Mesenchymal stem cell (in vitro differentiated cells and primary cell): ENCODE data around the gene TRIM6. TPM values are rescaled to one million over a fixed set of nuclear protein-coding genes. Genes with fewer than 3 reads are reported as not detected.

Experiments used
- DNase-seq: peaks from one replicate; pipeline ENCODE4 v3.0.0-alpha.2; 2013
- H2AFZ ChIP-seq: one replicate; pipeline ENCODE4 v1.6.1; 2013; ENCODE audit warnings: low read depth, mild to moderate bottlenecking, control low read depth, inconsistent platforms, low read length, moderate library complexity
- H2AK5ac ChIP-seq: 2 replicates; pipeline ENCODE4 v1.6.1; 2013; ENCODE audit warnings: low read length, moderate library complexity, mild to moderate bottlenecking, inconsistent platforms; ENCODE audit not compliant: severe bottlenecking
- H2BK120ac ChIP-seq: one replicate; pipeline ENCODE4 v1.6.1; 2013; ENCODE audit warnings: low read depth, mild to moderate bottlenecking, inconsistent platforms, low read length, moderate library complexity
- H2BK12ac ChIP-seq, 2 experiments: one replicate each; pipeline ENCODE4 v1.6.1; 2013; ENCODE audit warnings: inconsistent platforms in 2 of 2, low read length in 2 of 2, mild to moderate bottlenecking in 2 of 2, moderate library complexity in 2 of 2, control low read depth in 1 of 2
- H2BK15ac ChIP-seq: one replicate; pipeline ENCODE4 v1.6.1; 2013; ENCODE audit warnings: mild to moderate bottlenecking, low read depth, inconsistent platforms; ENCODE audit not compliant: poor library complexity, severe bottlenecking
- H2BK5ac ChIP-seq: 2 replicates; pipeline ENCODE4 v1.6.1; 2013; ENCODE audit warnings: low read depth, mild to moderate bottlenecking, low read length, control low read depth, inconsistent platforms; ENCODE audit not compliant: poor library complexity, severe bottlenecking
- H3K14ac ChIP-seq, 2 experiments: one replicate each; pipeline ENCODE4 v1.6.1; 2013; ENCODE audit warnings: inconsistent platforms in 2 of 2, low read length in 2 of 2, control low read depth in 1 of 2, mild to moderate bottlenecking in 1 of 2, moderate library complexity in 1 of 2
- H3K18ac ChIP-seq, 2 experiments: one replicate each; pipeline ENCODE4 v1.6.1; 2013; ENCODE audit warnings: inconsistent platforms in 2 of 2, low read length in 2 of 2, control low read depth in 1 of 2, low read depth in 1 of 2, mild to moderate bottlenecking in 1 of 2
- H3K23ac ChIP-seq, 2 experiments: one replicate each; pipeline ENCODE4 v1.6.1; 2013; ENCODE audit warnings: inconsistent platforms in 2 of 2, low read length in 2 of 2, mild to moderate bottlenecking in 2 of 2, moderate library complexity in 2 of 2, control low read depth in 1 of 2
- H3K27ac ChIP-seq: 2 replicates; pipeline ENCODE4 v1.5.1; 2013; ENCODE audit warnings: mild to moderate bottlenecking, moderate library complexity, low read length, control low read depth, inconsistent platforms; ENCODE audit not compliant: poor library complexity, severe bottlenecking
- H3K27me3 ChIP-seq, 2 experiments: 2 replicates each; pipeline versions ENCODE4 v1.6.1 to v1.7.0; 2013; ENCODE audit warnings: low read length in 2 of 2, mild to moderate bottlenecking in 2 of 2, moderate library complexity in 2 of 2, control low read depth in 1 of 2, inconsistent platforms in 1 of 2; ENCODE audit not compliant: control insufficient read depth in 1 of 2, insufficient read depth in 1 of 2
- H3K36me3 ChIP-seq, 2 experiments: 2 replicates each; pipeline versions ENCODE4 v1.6.1 to v1.7.0; 2013; ENCODE audit warnings: low read length in 2 of 2, control low read depth in 1 of 2, inconsistent platforms in 1 of 2, low read depth in 1 of 2, mild to moderate bottlenecking in 1 of 2; ENCODE audit not compliant: insufficient read depth in 2 of 2, control insufficient read depth in 1 of 2
- H3K4ac ChIP-seq, 2 experiments: one replicate each; pipeline ENCODE4 v1.6.1; 2013; ENCODE audit warnings: inconsistent platforms in 2 of 2, low read length in 2 of 2, mild to moderate bottlenecking in 2 of 2, moderate library complexity in 2 of 2, control low read depth in 1 of 2, low read depth in 1 of 2
- H3K4me1 ChIP-seq: 2 replicates; pipeline ENCODE4 v1.6.1; 2013; ENCODE audit warnings: low read depth, low read length, control low read depth; ENCODE audit not compliant: control insufficient read depth, insufficient read depth
- H3K4me2 ChIP-seq: 2 replicates; pipeline ENCODE4 v1.6.1; 2013; ENCODE audit warnings: low read length, mild to moderate bottlenecking, inconsistent platforms; ENCODE audit not compliant: poor library complexity, severe bottlenecking
- H3K4me3 ChIP-seq, 2 experiments: 2 replicates each; pipeline versions ENCODE4 v1.5.1 to v1.7.0; 2013; ENCODE audit warnings: low read length in 2 of 2, mild to moderate bottlenecking in 2 of 2, control low read depth in 1 of 2, low read depth in 1 of 2; ENCODE audit not compliant: insufficient read depth in 1 of 2
- H3K79me1 ChIP-seq: replicated peaks from 2 replicates; pipeline ENCODE4 v1.6.1; 2013; ENCODE audit warnings: mild to moderate bottlenecking, control low read depth, low read length, inconsistent platforms; ENCODE audit not compliant: poor library complexity, severe bottlenecking
- H3K9ac ChIP-seq: 2 replicates; pipeline ENCODE4 v1.7.0; 2013; ENCODE audit warnings: mild to moderate bottlenecking, low read length, moderate library complexity
- H3K9me3 ChIP-seq: 2 replicates; pipeline ENCODE4 v1.7.0; 2013; ENCODE audit warnings: mild to moderate bottlenecking, low read length; ENCODE audit not compliant: control insufficient read depth
- H4K8ac ChIP-seq: one replicate; pipeline ENCODE4 v1.6.1; 2013; ENCODE audit warnings: inconsistent platforms, mild to moderate bottlenecking, low read length, moderate library complexity
- H4K91ac ChIP-seq: one replicate; pipeline ENCODE4 v1.6.1; 2013; ENCODE audit warnings: mild to moderate bottlenecking, low read length, inconsistent platforms
- WGBS: methylation state at CpG from one replicate; pipeline ENCODE4 v1.1.7; 2013; ENCODE audit warnings: mixed read lengths; 5-methylcytosine and 5-hydroxymethylcytosine counted together
- polyA plus RNA-seq, 2 experiments: library from polyadenylated mRNA; stranded (reverse); fragments of 200-250 nt; gene quantifications; one replicate each; pipeline ENCODE4 v1.2.3, GENCODE V29; 2013

The TRIM6 gene, protein sequence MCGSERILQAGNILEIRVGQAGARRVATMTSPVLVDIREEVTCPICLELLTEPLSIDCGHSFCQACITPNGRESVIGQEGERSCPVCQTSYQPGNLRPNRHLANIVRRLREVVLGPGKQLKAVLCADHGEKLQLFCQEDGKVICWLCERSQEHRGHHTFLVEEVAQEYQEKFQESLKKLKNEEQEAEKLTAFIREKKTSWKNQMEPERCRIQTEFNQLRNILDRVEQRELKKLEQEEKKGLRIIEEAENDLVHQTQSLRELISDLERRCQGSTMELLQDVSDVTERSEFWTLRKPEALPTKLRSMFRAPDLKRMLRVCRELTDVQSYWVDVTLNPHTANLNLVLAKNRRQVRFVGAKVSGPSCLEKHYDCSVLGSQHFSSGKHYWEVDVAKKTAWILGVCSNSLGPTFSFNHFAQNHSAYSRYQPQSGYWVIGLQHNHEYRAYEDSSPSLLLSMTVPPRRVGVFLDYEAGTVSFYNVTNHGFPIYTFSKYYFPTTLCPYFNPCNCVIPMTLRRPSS
- 8.5 TPM for polyA plus RNA-seq (2013, experiment 1 of 2)
- polyA plus RNA-seq (2013, experiment 2 of 2): 8.8 TPM

DNA sequence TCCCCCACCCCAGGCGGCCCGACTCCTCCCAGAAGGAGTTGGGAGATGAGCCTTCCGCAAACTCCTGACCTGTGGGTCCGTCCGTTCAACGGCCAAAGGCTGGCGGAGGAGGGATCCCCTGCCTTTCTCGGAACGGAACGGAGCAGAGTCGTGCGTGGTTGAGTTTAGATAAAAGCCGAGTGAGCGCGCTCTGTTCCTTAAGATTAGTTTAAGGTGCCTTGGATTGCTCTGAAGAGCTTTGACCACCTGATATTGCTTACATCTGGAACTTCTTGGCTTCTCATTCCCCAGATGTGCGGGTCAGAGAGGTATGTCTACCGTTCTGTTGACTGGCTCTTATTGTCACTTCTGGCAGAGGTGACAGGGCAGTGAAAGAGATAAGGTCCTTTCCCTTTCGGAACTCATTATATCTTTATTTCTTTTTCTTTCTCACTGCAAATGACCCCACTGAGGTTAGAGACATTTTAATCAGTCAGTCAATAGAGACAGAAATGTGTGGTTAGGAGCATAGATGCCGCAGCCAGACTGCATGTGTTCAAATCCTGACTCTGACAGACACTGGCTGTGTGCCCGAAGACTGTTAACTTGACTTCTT lies at the start of gene TRIM6:
Gene TRIM6, plus strand, starts transcription at position 31 of the 595 bp plus-strand sequence. Its CDS starts 261 bp downstream, at position 292.
- peak; percentile 59 for DNase-seq
- H3K9me3 ChIP-seq: no peaks in the 10 kb centered on the region
- no peak within 1 kb of the TSS for H2BK15ac ChIP-seq
- H2AFZ ChIP-seq: peak within 1 kb of the TSS; percentile 49
- peak within 1 kb of the TSS in 1 of 2 experiments; percentile 46 for H3K4ac ChIP-seq
- peak within 1 kb of the TSS; percentile 82 for H4K8ac ChIP-seq
- 1% methylated on average over 18 of the region's 20 CpGs for WGBS
- peak within 1 kb of the TSS; percentile 57 to 92 for H3K4me3 ChIP-seq
- peak within 1 kb of the TSS; percentile 68 to 70 for H3K18ac ChIP-seq
- peak within 1 kb of the TSS; percentile 87 for H3K27ac ChIP-seq
- peak within 1 kb of the TSS; percentile 73 for H2BK120ac ChIP-seq
- H3K23ac ChIP-seq: no peak within 1 kb of the TSS
- H3K4me1 ChIP-seq: peaks cover 9% of the 10 kb centered on the region
- peak within 1 kb of the TSS; percentile 68 for H3K4me2 ChIP-seq
- peak within 1 kb of the TSS; percentile 89 for H3K9ac ChIP-seq
- peak within 1 kb of the TSS; percentile 69 for H2AK5ac ChIP-seq
- peaks cover 8% of the 10 kb centered on the region for H3K79me1 ChIP-seq
- H2BK5ac ChIP-seq: peak within 1 kb of the TSS; percentile 73
- no peaks in the 10 kb centered on the region for H3K36me3 ChIP-seq
- H3K14ac ChIP-seq: no peak within 1 kb of the TSS
- peak within 1 kb of the TSS; percentile 38 to 87 for H2BK12ac ChIP-seq
- no peaks in the 10 kb centered on the region for H3K27me3 ChIP-seq
- H4K91ac ChIP-seq: peak within 1 kb of the TSS; percentile 65

DNA sequence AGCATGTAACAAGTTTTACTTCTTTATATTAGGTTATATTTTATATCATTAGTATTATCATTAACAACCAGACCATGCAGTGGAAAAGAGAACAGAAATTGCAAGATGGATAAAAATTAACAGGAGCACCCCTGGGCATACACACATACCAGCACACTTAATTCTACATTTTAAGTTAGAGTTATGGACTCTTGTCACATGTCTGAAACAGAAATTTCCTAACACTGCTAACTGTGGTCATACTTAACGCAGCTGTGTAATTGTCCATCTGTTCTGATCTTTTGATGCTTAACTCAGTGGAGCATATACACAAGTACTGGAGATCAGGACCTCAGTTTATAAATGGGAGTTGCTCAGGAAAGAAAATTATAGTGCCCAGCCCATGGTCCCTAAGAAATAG lies 48.5 kb upstream of the TRIM6 start:
- Histone ChIP-seq H3K4me1 (peaks cover 1% of the 10 kb centered on the region), H2BK15ac (no peak overlapping the region), H3K4me3 (no peak overlapping the region), H4K8ac (no peak overlapping the region), H4K91ac (no peak overlapping the region), H2BK5ac (no peak overlapping the region), H3K27me3 (no peaks in the 10 kb centered on the region), H2AFZ (no peak overlapping the region), H3K23ac (no peak overlapping the region), H2AK5ac (no peak overlapping the region), H3K79me1 (no peaks in the 10 kb centered on the region), H2BK120ac (no peak overlapping the region), H3K27ac (no peak overlapping the region), H2BK12ac (no peak overlapping the region), H3K14ac (no peak overlapping the region), H3K36me3 (no peaks in the 10 kb centered on the region), H3K4me2 (no peak overlapping the region), H3K18ac (no peak overlapping the region), H3K9me3 (no peaks in the 10 kb centered on the region), H3K9ac (no peak overlapping the region), H3K4ac (no peak overlapping the region)
- WGBS: 100% methylated on average over 1 of the region's 1 CpG
- no peak for DNase-seq

DNA sequence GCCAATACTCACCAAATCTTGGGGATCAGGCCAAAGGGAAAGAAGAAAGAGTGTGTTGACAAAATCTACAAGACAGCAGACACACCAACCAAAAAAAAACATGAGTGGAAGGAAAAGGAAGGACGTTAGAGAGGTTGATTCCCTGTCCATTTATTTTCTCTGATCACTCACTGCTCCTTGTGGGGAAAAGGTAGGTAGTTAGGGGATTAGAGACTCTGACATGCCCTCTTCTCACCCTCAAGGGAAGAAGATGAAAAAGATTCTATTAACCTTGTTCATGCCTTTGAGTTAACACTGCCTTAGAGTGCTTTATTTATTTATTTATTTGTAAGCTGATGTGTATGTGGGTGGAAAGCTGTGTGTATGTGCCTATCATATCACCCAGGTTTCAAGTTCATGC lies 48.0 kb upstream of the TRIM6 start, which contains the start of gene OR52H1:
Gene OR52H1, minus strand, starts transcription at position 101 of the 400 bp plus-strand sequence. CDS start 3,035 bp downstream, outside the sequence.
- Histone ChIP-seq H3K36me3 (no peaks in the 10 kb centered on the region), H3K18ac (no peak within 1 kb of the TSS), H2BK120ac (no peak within 1 kb of the TSS), H3K14ac (no peak within 1 kb of the TSS), H3K27ac (no peak within 1 kb of the TSS), H2BK15ac (no peak within 1 kb of the TSS), H4K8ac (no peak within 1 kb of the TSS), H3K9me3 (no peaks in the 10 kb centered on the region), H3K27me3 (no peaks in the 10 kb centered on the region), H2AK5ac (no peak within 1 kb of the TSS), H3K9ac (no peak within 1 kb of the TSS), H2BK12ac (no peak within 1 kb of the TSS), H3K4me1 (peaks cover 1% of the 10 kb centered on the region), H4K91ac (no peak within 1 kb of the TSS), H2AFZ (no peak within 1 kb of the TSS), H2BK5ac (no peak within 1 kb of the TSS), H3K23ac (no peak within 1 kb of the TSS), H3K79me1 (no peaks in the 10 kb centered on the region), H3K4me3 (no peak within 1 kb of the TSS), H3K4me2 (no peak within 1 kb of the TSS), H3K4ac (no peak within 1 kb of the TSS)
- no CpG with 5 or more reads among the region's 1 CpG for WGBS
- no peak for DNase-seq
